WTC11 (cell line): ENCODE results near the gene S100PBP. TPM values are rescaled to one million over a fixed set of nuclear protein-coding genes. Genes with fewer than 3 reads are reported as not detected.

Experiments used
- ATAC-seq: fragments of 200-7000 bp; cut with Tn5 transposase; 2 replicates; pipeline ENCODE4 v1.10.0; 2021; ENCODE audit warnings: mild to moderate bottlenecking, moderate library complexity
- CTCF ChIA-PET: fragments of 300-600 bp; sonication (Branson Sonifier 250); formaldehyde crosslinking; loops from one replicate; lab custom pipeline; 2021; ENCODE audit warnings: antibody characterized with exemption; lab: Charles Lee
- POLR2A ChIA-PET: fragments of 350-600 bp; sonication (Branson Sonifier 250); formaldehyde crosslinking; loops from one replicate; lab custom pipeline; 2021; ENCODE audit warnings: antibody characterized with exemption; lab: Charles Lee
- DNase-seq: peaks from one replicate; pipeline ENCODE4 v3.0.0; 2021; ENCODE audit warnings: low spot score
- H3K27ac Mint-ChIP-seq: 2 replicates; pipeline ENCODE4 v1.8.0; 2021; ENCODE audit warnings: mixed read lengths
- H3K27me3 Mint-ChIP-seq: 2 replicates; pipeline ENCODE4 v1.8.0; 2021; ENCODE audit warnings: low read depth, mild to moderate bottlenecking, moderate library complexity, mixed read lengths
- H3K36me3 Mint-ChIP-seq: 2 replicates; pipeline ENCODE4 v1.8.0; 2021; ENCODE audit warnings: mixed read lengths
- H3K4me1 Mint-ChIP-seq: 2 replicates; pipeline ENCODE4 v1.8.0; 2022; ENCODE audit warnings: mixed read lengths
- H3K4me3 Mint-ChIP-seq: 2 replicates; pipeline ENCODE4 v1.8.0; 2021; ENCODE audit warnings: mild to moderate bottlenecking, moderate library complexity, mixed read lengths
- H3K9me3 Mint-ChIP-seq: 2 replicates; pipeline ENCODE4 v1.8.0; 2021; ENCODE audit warnings: mixed read lengths
- AR ChIP-seq: fragments of 250-450 bp; sonication (Bioruptor Pico); IDR thresholded peaks from 2 replicates; pipeline ENCODE4 v1.9.0; 2021; ENCODE audit warnings: mild to moderate bottlenecking
- ATF2 ChIP-seq: sonication (generic); formaldehyde crosslinking; IDR thresholded peaks from 2 replicates; pipeline ENCODE4 v1.8.1; 2022; ENCODE audit warnings: low read depth, missing genetic modification reagents, borderline replicate concordance
- CBFB ChIP-seq: sonication (generic); formaldehyde crosslinking; IDR thresholded peaks from 2 replicates; pipeline ENCODE4 v1.8.1; 2022; ENCODE audit warnings: mild to moderate bottlenecking, low read depth, missing genetic modification reagents
- CDX4 ChIP-seq: fragments of 250-450 bp; sonication (Bioruptor Pico); IDR thresholded peaks from 2 replicates; pipeline ENCODE4 v1.9.0; 2021; ENCODE audit warnings: moderate library complexity, mild to moderate bottlenecking, inconsistent platforms, borderline replicate concordance
- CREB1 ChIP-seq: sonication (generic); formaldehyde crosslinking; IDR thresholded peaks from 2 replicates; pipeline ENCODE4 v1.8.0; 2023; ENCODE audit warnings: mild to moderate bottlenecking, missing genetic modification reagents
- CTCF ChIP-seq: fragments of 200-600 bp; IDR thresholded peaks from 2 replicates; pipeline ENCODE4 v1.8.0; 2022; ENCODE audit warnings: antibody characterized with exemption
- E2F1 ChIP-seq: sonication (generic); formaldehyde crosslinking; IDR thresholded peaks from 2 replicates; pipeline ENCODE4 v1.8.0; 2022; ENCODE audit warnings: mild to moderate bottlenecking, missing genetic modification reagents
- ELF4 ChIP-seq: sonication (generic); formaldehyde crosslinking; IDR thresholded peaks from 2 replicates; pipeline ENCODE4 v1.8.1; 2022; ENCODE audit warnings: low read depth, mild to moderate bottlenecking, moderate library complexity, missing genetic modification reagents
- ERG ChIP-seq: fragments of 250-450 bp; sonication (Bioruptor Pico); IDR thresholded peaks from 2 replicates; pipeline ENCODE4 v1.8.0; 2021; ENCODE audit warnings: mild to moderate bottlenecking
- ESRRA ChIP-seq: sonication (generic); formaldehyde crosslinking; IDR thresholded peaks from 2 replicates; pipeline ENCODE4 v1.8.1; 2022; ENCODE audit warnings: mild to moderate bottlenecking, missing genetic modification reagents, borderline replicate concordance
- FOXP1 ChIP-seq: sonication (generic); formaldehyde crosslinking; IDR thresholded peaks from 2 replicates; pipeline ENCODE4 v1.8.0; 2022; ENCODE audit warnings: missing genetic modification reagents, mild to moderate bottlenecking, moderate library complexity, borderline replicate concordance
- GTF2I ChIP-seq: fragments of 250-450 bp; sonication (Bioruptor Pico); conservative IDR thresholded peaks from 2 replicates; pipeline ENCODE4 v1.4.0; 2021; ENCODE audit warnings: mild to moderate bottlenecking
- IRF2 ChIP-seq: sonication (generic); formaldehyde crosslinking; IDR thresholded peaks from 2 replicates; pipeline ENCODE4 v1.8.0; 2022; ENCODE audit warnings: low read depth, missing genetic modification reagents, borderline replicate concordance
- MAX ChIP-seq: sonication (generic); formaldehyde crosslinking; IDR thresholded peaks from 2 replicates; pipeline ENCODE4 v1.8.0; 2022; ENCODE audit warnings: mild to moderate bottlenecking, missing genetic modification reagents
- NR1H2 ChIP-seq: sonication (generic); formaldehyde crosslinking; IDR thresholded peaks from 2 replicates; pipeline ENCODE4 v1.9.0; 2021; ENCODE audit warnings: mild to moderate bottlenecking, moderate library complexity, missing genetic modification reagents
- OVOL2 ChIP-seq: fragments of 250-450 bp; sonication (Bioruptor Pico); IDR thresholded peaks from 2 replicates; pipeline ENCODE4 v1.9.0; 2021; ENCODE audit warnings: mild to moderate bottlenecking, borderline replicate concordance
- SOX15 ChIP-seq: fragments of 250-450 bp; sonication (Bioruptor Pico); IDR thresholded peaks from 2 replicates; pipeline ENCODE4 v1.9.0; 2021; ENCODE audit warnings: mild to moderate bottlenecking
- TEAD1 ChIP-seq: sonication (generic); formaldehyde crosslinking; IDR thresholded peaks from 2 replicates; pipeline ENCODE4 v1.8.0; 2022; ENCODE audit warnings: mild to moderate bottlenecking, missing genetic modification reagents
- TP53 ChIP-seq: sonication (generic); formaldehyde crosslinking; IDR thresholded peaks from 2 replicates; pipeline ENCODE4 v1.8.1; 2023; ENCODE audit warnings: mild to moderate bottlenecking, missing genetic modification reagents
- ZBTB21 ChIP-seq: sonication (generic); formaldehyde crosslinking; IDR thresholded peaks from 2 replicates; pipeline ENCODE4 v1.8.1; 2023; ENCODE audit warnings: mild to moderate bottlenecking, missing genetic modification reagents, borderline replicate concordance
- ZNF138 ChIP-seq: sonication (generic); formaldehyde crosslinking; conservative IDR thresholded peaks from 2 replicates; pipeline ENCODE4 v1.8.1; 2022; ENCODE audit warnings: mild to moderate bottlenecking, moderate library complexity, missing genetic modification reagents
- ZNF281 ChIP-seq: sonication (generic); formaldehyde crosslinking; IDR thresholded peaks from 2 replicates; pipeline ENCODE4 v1.8.0; 2023; ENCODE audit warnings: mild to moderate bottlenecking, missing genetic modification reagents
- total RNA-seq: library from RNA; stranded (reverse); gene quantifications from 3 replicates; pipeline ENCODE4 v1.2.3, GENCODE V29; 2021

S100PBP gene
- total RNA-seq, 1 experiment from 2014 or later = 62.9 TPM

- Mint-ChIP-seq H3K4me3 (no peak overlapping the region), H3K9me3 (no peaks in the 10 kb centered on the region), H3K36me3 (peaks cover 90% of the 10 kb centered on the region), H3K27ac (no peak overlapping the region)
- no peak for DNase-seq
- POLR2A ChIA-PET = no interaction called here
- TF ChIP-seq FOXP1 (CRISPR knock-in tag) (no peak), TEAD1 (no peak), E2F1 (CRISPR knock-in tag) (no peak), CBFB (CRISPR knock-in tag) (no peak), NR1H2 (CRISPR knock-in tag) (no peak), IRF2 (CRISPR knock-in tag) (no peak), ZBTB21 (no peak), ZNF281 (no peak), OVOL2 (no peak), SOX15 (CRISPR knock-in tag) (no peak), GTF2I (CRISPR knock-in tag) (no peak)
- TF ChIP-seq, all 79 proteins: peak for 0
- Mint-ChIP-seq H3K27me3 (no peaks in the 10 kb centered on the region), H3K4me1 (no peaks in the 10 kb centered on the region)
- no peak for ATAC-seq
- CTCF ChIA-PET = no interaction called here
Measured at GRCh38 chr1:32780005-32780404, 37.4 kb upstream of the S100PBP start.

- POLR2A ChIA-PET = no interaction called here
Measured at GRCh38 chr1:32780628-32781234, 36.7 kb upstream of the S100PBP start.

More at GRCh38 chr1:32780628-32781234, 36.7 kb upstream of the S100PBP start:
- TF ChIP-seq CDX4 (CRISPR knock-in tag) (no peak), AR (CRISPR knock-in tag) (no peak), ZBTB21 (no peak), ESRRA (CRISPR knock-in tag) (no peak), ATF2 (CRISPR knock-in tag) (no peak), CTCF (no peak), TP53 (no peak), MAX (no peak), ERG (CRISPR knock-in tag) (no peak), ELF4 (CRISPR knock-in tag) (no peak), CREB1 (CRISPR knock-in tag) (no peak), ZNF138 (CRISPR knock-in tag) (no peak), OVOL2 (no peak)
- Mint-ChIP-seq H3K36me3 (peaks cover 87% of the 10 kb centered on the region), H3K27ac (no peak overlapping the region), H3K27me3 (no peaks in the 10 kb centered on the region), H3K4me3 (no peak overlapping the region), H3K4me1 (no peaks in the 10 kb centered on the region), H3K9me3 (no peaks in the 10 kb centered on the region)
- CTCF ChIA-PET = interaction anchor here (2.5 kb wide), 1 partner anchor 68 kb away, joined by 15 read pairs; no protein-coding TSS in a partner anchor
- no peak for ATAC-seq
- DNase-seq = no peak
